Stimulated activated CD4-positive, alpha-beta T cell treated with anti-CD3 and anti-CD28 coated beads, Interleukin-15, amount 100 ng/mL, for 1 hour (primary cell): Measurements from ENCODE around the gene PRKAR2B.

Source experiments
- DNase-seq, 2 donors: peaks; one replicate each; pipeline ENCODE4 v3.0.0-alpha.2; 2020; ENCODE audit warnings: low read depth in 1 of 2, low spot score in 1 of 2

PRKAR2B gene

DNA sequence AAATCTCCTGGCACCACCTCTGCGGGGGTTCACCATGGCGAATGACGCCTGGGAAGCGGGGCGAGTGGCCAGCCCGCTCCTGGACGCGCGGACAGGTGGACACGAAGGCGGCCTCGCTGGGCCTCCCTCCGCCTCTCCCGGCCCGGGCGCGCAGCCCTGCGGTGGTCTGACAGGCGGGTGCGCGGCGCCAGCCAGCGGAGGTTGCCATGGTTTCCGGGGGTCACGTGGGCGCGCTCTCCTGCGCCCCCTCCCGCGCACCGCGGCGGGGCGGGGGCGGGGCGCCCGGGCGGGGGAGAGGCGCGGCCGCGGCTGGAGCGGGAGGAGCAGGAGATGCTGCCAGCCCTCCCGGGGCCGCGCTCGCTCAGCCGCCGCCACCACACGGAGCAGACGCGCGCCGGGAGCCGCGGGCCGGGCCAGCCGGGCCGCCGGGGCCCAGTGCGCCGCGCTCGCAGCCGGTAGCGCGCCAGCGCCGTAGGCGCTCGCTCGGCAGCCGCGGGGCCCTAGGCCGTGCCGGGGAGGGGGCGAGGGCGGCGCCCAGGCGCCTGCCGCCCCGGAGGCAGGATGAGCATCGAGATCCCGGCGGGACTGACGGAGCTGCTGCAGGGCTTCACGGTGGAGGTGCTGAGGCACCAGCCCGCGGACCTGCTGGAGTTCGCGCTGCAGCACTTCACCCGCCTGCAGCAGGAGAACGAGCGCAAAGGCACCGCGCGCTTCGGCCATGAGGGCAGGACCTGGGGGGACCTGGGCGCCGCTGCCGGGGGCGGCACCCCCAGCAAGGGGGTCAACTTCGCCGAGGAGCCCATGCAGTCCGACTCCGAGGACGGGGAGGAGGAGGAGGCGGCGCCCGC is at the start of gene PRKAR2B:
TSS of gene PRKAR2B (plus strand) at position 359 of the 848 bp plus-strand sequence. CDS start at position 562, 203 bp downstream.
- peak; percentile 52 to 54 for DNase-seq

- DNase-seq: no peak
Observed at GRCh38 chr7:106994833-106995232, 49.7 kb upstream of the PRKAR2B start.

GRCh38 chr7:106997487-106998271 is 46.8 kb upstream of the PRKAR2B start:
- no peak for DNase-seq

GRCh38 chr7:106999023-106999422 is 45.5 kb upstream of the PRKAR2B start:
- DNase-seq: no peak

- DNase-seq: no peak
Observed at GRCh38 chr7:107001490-107001889, 43.0 kb upstream of the PRKAR2B start.

DNA sequence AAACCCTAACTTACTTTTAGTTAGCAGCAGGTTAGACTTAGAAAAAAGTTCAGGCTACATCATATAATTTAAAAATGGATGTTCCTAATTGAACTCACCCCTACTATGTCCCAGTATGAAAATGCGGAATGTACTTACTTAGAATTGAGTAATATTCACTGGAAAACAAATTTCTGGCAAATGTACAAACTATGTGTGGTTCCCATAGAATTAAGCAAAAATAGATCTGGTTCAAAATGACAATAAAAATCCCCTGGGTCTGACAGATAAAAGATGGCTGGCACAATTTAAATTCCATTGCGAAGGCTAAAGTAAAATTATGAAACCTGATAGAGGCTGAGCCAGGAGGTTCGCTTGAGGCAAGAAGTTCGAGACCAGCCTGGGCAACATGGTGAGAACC is 42.4 kb upstream of the PRKAR2B start:
- no peak for DNase-seq

- DNase-seq: no peak
Observed at GRCh38 chr7:107002529-107002998, 41.9 kb upstream of the PRKAR2B start.

DNA sequence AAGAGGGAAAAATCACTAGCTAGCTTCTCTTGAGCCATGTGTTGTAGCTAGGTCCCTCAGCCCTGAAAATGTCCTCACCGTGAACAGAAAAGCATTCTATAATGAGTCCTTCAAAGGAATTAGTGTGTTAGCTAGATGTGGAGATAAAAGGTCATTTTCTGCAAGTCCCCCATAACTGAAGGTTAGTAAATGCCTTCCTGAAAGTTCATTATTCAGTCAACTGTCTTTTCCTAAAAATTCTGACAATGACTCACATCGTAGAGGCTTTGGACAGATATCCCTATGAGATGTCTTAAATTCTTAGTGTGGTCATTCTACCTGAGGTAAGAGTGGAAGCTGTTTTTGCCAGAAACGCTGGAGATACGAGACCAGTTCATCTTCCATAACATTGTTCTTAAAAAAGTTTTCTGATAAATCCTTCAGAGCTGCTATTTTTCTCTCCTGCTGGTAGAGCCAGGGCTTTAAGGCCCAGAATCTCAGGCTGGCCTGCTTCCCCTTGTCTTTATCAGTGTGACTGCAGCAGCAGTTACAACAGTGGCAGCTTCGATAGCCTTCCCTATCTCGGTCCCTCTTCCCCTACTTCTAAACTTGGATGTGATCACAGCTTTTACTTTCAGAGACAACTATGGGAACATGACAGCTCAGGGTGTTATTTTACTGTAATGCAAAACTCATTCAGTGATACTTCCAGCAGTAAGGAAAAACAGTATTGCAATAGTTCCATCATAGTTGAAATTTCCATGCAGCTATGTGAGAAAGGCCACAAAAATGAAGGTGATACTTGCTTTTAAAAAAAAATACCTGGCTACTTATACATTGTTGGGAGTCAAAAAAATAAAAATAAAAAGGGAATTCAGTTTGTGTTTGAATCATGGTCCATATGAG is 37.3 kb upstream of the PRKAR2B start:
- DNase-seq: no peak

DNA sequence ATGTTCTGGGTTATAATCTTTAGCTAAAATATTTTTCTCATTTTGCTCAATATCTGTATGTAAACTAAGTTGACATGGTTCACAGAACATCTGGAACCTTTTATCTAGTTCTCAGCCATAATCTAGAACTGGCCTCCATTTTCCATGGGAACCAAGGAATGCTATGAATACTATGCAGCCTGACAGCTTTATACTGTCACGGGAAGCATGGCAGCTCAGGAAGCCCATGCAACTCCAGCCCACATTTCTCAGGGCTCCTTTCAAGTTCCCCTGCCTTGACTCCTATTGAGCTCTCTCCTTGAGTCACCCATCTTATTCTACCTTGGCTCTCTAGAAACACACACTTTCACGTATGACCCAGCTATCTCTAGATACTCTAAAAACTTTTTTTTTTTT is 36.6 kb upstream of the PRKAR2B start:
- DNase-seq: no peak

GRCh38 chr7:107009846-107010203 is 34.7 kb upstream of the PRKAR2B start:
- DNase-seq: no peak

GRCh38 chr7:107012691-107013090 is 31.8 kb upstream of the PRKAR2B start:
- DNase-seq: no peak

DNA sequence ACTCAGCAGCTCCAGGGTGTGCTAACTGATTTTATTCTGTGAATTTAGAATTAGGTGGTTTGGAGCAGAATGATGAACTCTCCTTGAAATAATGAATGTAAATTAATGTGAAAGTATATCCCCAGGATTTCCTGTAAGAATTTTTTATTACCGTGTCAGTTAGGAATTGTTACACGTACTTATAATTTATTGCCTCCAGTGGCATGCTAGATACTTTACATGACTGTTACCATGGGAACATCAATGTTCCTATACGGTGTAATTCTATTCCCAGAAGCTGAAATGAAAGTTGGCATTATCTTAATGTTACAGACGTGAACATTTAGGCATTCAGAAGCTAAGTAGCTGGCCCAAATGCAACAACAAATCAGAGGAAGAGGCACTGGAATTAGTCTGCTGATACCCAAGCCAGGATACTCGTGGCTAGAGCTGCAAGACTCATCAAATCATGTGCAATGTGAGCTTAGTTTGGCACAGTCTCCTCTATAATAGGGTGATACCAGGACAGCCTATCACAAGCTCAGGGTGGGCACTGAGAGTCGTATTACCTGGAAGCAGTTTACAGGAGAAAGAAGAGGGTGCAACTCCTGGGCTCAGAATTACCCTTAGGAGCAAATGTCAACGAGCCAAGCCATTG is 30.0 kb upstream of the PRKAR2B start:
- DNase-seq: no peak

DNA sequence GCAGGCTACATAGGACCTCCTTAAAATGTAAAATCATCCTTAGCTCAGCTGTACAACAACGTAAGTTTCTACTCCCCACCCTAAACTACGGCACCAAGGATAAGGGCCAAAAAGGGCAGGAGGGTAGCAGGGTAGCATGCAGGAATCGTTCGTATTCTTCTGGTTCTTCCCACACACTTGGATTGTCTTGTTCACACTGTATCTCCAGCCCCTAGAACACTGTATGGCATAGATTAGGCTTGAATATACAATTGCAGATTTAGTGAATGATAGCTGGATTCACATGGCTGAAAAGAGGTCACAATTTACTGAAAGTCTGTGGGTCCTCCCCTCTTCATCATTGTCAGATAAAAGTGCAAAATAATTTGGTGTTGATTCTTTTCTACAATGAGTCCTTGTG is 28.2 kb upstream of the PRKAR2B start:
- DNase-seq: no peak

- DNase-seq: no peak
Observed at GRCh38 chr7:107017965-107018719, 26.4 kb upstream of the PRKAR2B start.

- DNase-seq: no peak
Observed at GRCh38 chr7:107020400-107020799, 24.1 kb upstream of the PRKAR2B start.

GRCh38 chr7:107021600-107021999 is 22.9 kb upstream of the PRKAR2B start:
- no peak for DNase-seq

DNA sequence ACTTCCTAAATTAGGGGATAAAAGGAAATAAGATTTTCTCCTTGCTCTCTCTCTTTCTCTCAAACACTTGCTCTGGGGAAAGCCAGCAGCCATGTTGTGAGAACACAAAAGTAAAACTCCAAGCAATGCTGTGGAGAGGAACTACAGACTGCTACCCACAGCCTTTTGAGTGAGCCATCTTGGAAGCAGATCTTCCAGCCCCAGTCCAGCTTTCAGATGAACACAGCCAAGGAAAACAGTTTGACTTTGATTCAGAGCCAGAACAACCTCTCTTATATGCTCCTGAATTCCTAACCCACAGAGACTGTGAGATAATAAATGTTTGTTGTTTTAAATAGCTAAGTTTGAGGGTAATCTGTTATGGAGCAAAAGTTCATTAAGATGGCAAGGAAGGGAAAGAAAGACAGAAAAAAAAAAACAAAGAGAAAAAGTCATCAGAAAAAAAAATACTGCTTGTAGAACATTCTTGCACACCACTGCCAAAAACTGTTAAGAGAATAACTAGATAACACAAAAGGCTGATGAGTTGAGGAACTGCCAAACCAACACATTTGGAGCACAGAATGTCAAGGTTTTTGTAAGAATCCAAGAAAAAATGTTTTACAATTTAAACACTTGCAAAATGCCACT is 20.9 kb upstream of the PRKAR2B start:
- no peak for DNase-seq

- no peak for DNase-seq
Observed at GRCh38 chr7:107024906-107025305, 19.6 kb upstream of the PRKAR2B start.

DNA sequence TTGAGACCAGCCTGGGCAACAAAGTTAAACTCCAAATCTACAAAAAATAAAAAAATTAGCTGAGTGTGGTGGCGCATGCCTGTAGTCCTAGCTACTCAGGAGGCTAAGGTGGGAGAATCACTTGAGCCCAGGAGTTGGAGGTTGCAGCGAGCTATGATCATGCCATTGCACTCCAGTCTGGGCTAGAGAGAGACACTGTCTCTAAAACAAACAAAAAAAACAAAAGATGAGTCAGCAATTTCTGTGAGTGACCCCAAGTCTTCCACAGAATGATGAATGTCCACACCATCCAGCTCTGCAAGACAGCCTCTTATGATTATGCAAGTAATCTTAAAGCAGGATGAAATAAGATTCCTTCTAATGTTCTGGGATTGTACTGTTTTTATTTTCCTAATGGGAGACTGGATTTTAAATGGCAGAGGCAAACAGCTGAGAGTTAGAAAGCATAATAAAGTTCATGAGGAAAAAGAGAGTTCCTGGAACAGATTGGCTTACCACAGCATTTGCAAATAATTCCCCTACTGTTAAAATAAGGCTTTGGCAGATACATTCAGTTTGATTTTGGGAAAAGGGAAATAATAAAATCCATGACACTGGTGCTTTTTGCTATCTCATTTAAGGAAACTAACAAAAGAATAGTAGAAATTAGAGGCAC is 18.9 kb upstream of the PRKAR2B start:
- no peak for DNase-seq
